ENCODE data around the gene TMEM108.

GRCh38 chr3:133208184-133208583 is 170.0 kb downstream of the TMEM108 start:
- TF ChIP-seq SP2 (tag by site-specific recombination; IDR thresholded peaks at IDR 0.05) (no peak), CTCF (tag by site-specific recombination; IDR thresholded peaks at IDR 0.05) (no peak), ZNF785 (tag by site-specific recombination; IDR thresholded peaks at IDR 0.05) (no peak), ZNF10 (tag by site-specific recombination; IDR thresholded peaks at IDR 0.05) (no peak), ZNF510 (tag by site-specific recombination; IDR thresholded peaks at IDR 0.05; ENCODE audit: insufficient replicate concordance) (no peak), ZNF274 (IDR thresholded peaks at IDR 0.05; ENCODE audit: low read length) (no peak), ZNF274 (tag by site-specific recombination; IDR thresholded peaks at IDR 0.05; ENCODE audit: borderline replicate concordance) (no peak), REST (tag by site-specific recombination; IDR thresholded peaks at IDR 0.05) (no peak), ZNF280D (tag by site-specific recombination; IDR thresholded peaks at IDR 0.05) (no peak), ZBTB26 (tag by site-specific recombination; optimal IDR thresholded peaks at IDR 0.05) (no peak), ZNF24 (tag by site-specific recombination; IDR thresholded peaks at IDR 0.05) (no peak), ZNF19 (tag by site-specific recombination; IDR thresholded peaks at IDR 0.05; ENCODE audit: low read depth) (no peak), ZNF513 (tag by site-specific recombination; IDR thresholded peaks at IDR 0.05) (no peak)

Measured in HEK293 (cell line).